Right lobe of liver (tissue), 6 donors: ENCODE measurements around the gene ST3GAL2. TPM values are rescaled to one million over a fixed set of nuclear protein-coding genes. Genes with fewer than 3 reads are reported as not detected.
"Not testable (repeated sequence)": the region's sequence is repeated elsewhere in the genome, so short reads cannot be mapped to it uniquely, and the experiment has no call there.

ENCODE experiments used
- ATAC-seq, 4 donors: fragments of 200-7000 bp; cut with Tn5 transposase; one replicate each; pipeline ENCODE4 v1.9.1; 2020; ENCODE audit warnings: mild to moderate bottlenecking in 4 of 4, moderate library complexity in 4 of 4
- DNase-seq, 3 donors: peaks; one replicate each; pipeline ENCODE4 v3.0.0-alpha.2; 2020
- H3K27ac ChIP-seq, 3 donors: fragments of 200-600 bp; one replicate each; pipeline ENCODE4 v1.8.0; 2022
- H3K27me3 ChIP-seq, 2 donors: fragments of 200-600 bp; one replicate each; pipeline ENCODE4 v1.8.0; 2022
- H3K36me3 ChIP-seq, 4 donors: fragments of 200-600 bp; sonication (generic) in 1 of 4; one replicate each; pipeline versions ENCODE4 v1.5.1 to v1.8.0; 2017 to 2022; ENCODE audit warnings: control low read depth in 1 of 4
- H3K4me1 ChIP-seq, 4 donors: fragments of 200-600 bp; sonication (generic) in 1 of 4; one replicate each; pipeline versions ENCODE4 v1.5.1 to v1.8.0; 2017 to 2022; ENCODE audit warnings: control low read depth in 1 of 4
- H3K4me3 ChIP-seq, 3 donors: fragments of 200-600 bp; one replicate each; pipeline ENCODE4 v1.8.0; 2022
- H3K9me3 ChIP-seq, 4 donors: fragments of 200-600 bp; sonication (generic) in 1 of 4; one replicate each; pipeline versions ENCODE4 v1.5.1 to v1.8.0; 2017 to 2022; ENCODE audit warnings: control low read depth in 1 of 4
- CTCF ChIP-seq, 4 donors: fragments of 200-600 bp in 3 of 4; fragments of 450-650 bp in 1 of 4; IDR thresholded peaks; one replicate each; pipeline versions ENCODE4 v1.5.1 to v1.8.0; 2016 to 2022; ENCODE audit warnings: antibody characterized with exemption in 4 of 4, mild to moderate bottlenecking in 2 of 4
- POLR2A ChIP-seq: fragments of 450-650 bp; IDR thresholded peaks from one replicate; pipeline ENCODE4 v1.6.1; 2017; ENCODE audit warnings: antibody characterized with exemption, mild to moderate bottlenecking
- WGBS: methylation state at CpG from one replicate; pipeline ENCODE4 v1.1.6; 2018; ENCODE audit warnings: low coverage, low lambda C conversion rate; ENCODE audit not compliant: insufficient coverage; ENCODE audit errors: missing lambda C conversion rate; 5-methylcytosine and 5-hydroxymethylcytosine counted together
- intact Hi-C, 2 donors: fragments of 100-400 bp; cut with DNase I; formaldehyde crosslinking; loops; one replicate each; pipeline versions ENCODE4 v1.11.2 to v1.14.1; 2022
- total RNA-seq, 6 experiments: library from RNA; depleted of rRNA in 2 of 6; stranded (reverse); fragments of >200 nt in 2 of 6; fragmentation: NEBNext Ultra II Directional in 3 of 6; extraction: Animal tissue kit (Norgen Biotek cat#: 25700) in 3 of 6; gene quantifications; one replicate each; pipeline versions ENCODE4 v1.1.0 to v1.2.4, GENCODE V29; 2016 to 2023
- donor health status: DM: no; HTN: yes; CAD: no.
- donor health status: DM: no; HTN: no; CAD: no.
- donor health status: DM: no; HTN: no; CAD: no.
- donor health status: DM: no; HTN: yes; CAD: no.
- donor health status: DM: no; HTN: yes; CAD: no.

Gene ST3GAL2
- total RNA-seq, 6 experiments from 2014 or later: 10.4 to 16.7 (median 14.5) TPM

- Histone ChIP-seq H3K36me3 (peaks cover 0 to 3% (median under 1%) of the 10 kb centered on the region in 4 donors), H3K27ac (no peak overlapping the region), H3K4me3 (no peak overlapping the region), H3K27me3 (no peaks in the 10 kb centered on the region), H3K4me1 (peaks cover 0 to 9% (median 0%) of the 10 kb centered on the region in 4 donors), H3K9me3 (no peaks in the 10 kb centered on the region)
- ATAC-seq: no peak
- TF ChIP-seq CTCF (IDR thresholded peaks at IDR 0.05) (no peak), POLR2A (no peak)
- WGBS: 64% methylated on average over 3 of the region's 4 CpGs
- intact Hi-C loops: no loop called here
- DNase-seq: no peak
Measured at GRCh38 chr16:70341600-70341999, 97.3 kb downstream of the ST3GAL2 start.

- intact Hi-C loops: no loop called here
- H3K27me3 ChIP-seq: no peaks in the 10 kb centered on the region
- no peak for DNase-seq
- H3K4me1 ChIP-seq: no peaks in the 10 kb centered on the region
- peaks cover 0 to 26% (median 12%) of the 10 kb centered on the region in 4 donors for H3K36me3 ChIP-seq
- 96% methylated on average over 4 of the region's 5 CpGs for WGBS
- H3K4me3 ChIP-seq: no peak overlapping the region
- H3K27ac ChIP-seq: no peak overlapping the region
- TF ChIP-seq POLR2A: no peak
- TF ChIP-seq CTCF (IDR thresholded peaks at IDR 0.05): no peak
- H3K9me3 ChIP-seq: no peaks in the 10 kb centered on the region
- no peak for ATAC-seq
Measured at GRCh38 chr16:70337814-70338213, 101.1 kb downstream of the ST3GAL2 start.

GRCh38 chr16:70332728-70333127 is 106.2 kb downstream of the ST3GAL2 start:
- DNase-seq, H3K27ac ChIP-seq, H3K27me3 ChIP-seq, intact Hi-C loops, H3K4me3 ChIP-seq, H3K9me3 ChIP-seq, H3K4me1 ChIP-seq, ATAC-seq: not testable (repeated sequence)
- WGBS: 73% methylated on average over 4 of the region's 12 CpGs
- H3K36me3 ChIP-seq: peaks cover 0 to 47% (median 14%) of the 10 kb centered on the region in 4 donors

- H3K4me3 ChIP-seq: no peak overlapping the region
- intact Hi-C loops: no loop called here
- DNase-seq (no peak), ATAC-seq (peak; percentile 70 to 91 (median 84))
- peaks cover 0 to 49% (median 14%) of the 10 kb centered on the region in 4 donors for H3K36me3 ChIP-seq
- no peak overlapping the region for H3K27ac ChIP-seq
- TF ChIP-seq POLR2A (no peak), CTCF (IDR thresholded peaks at IDR 0.05) (peak; percentile 36 to 55 (median 48))
- H3K27me3 ChIP-seq: no peaks in the 10 kb centered on the region
- H3K9me3 ChIP-seq: no peaks in the 10 kb centered on the region
- H3K4me1 ChIP-seq: peaks cover 0 to 8% (median 0%) of the 10 kb centered on the region in 4 donors
- 70% methylated on average over 8 of the region's 9 CpGs for WGBS
Measured at GRCh38 chr16:70331588-70332358, 107.1 kb downstream of the ST3GAL2 start.

GRCh38 chr16:70331091-70331490 is 107.8 kb downstream of the ST3GAL2 start:
- H3K4me3 ChIP-seq: no peak overlapping the region
- intact Hi-C loops: no loop called here
- TF ChIP-seq POLR2A (no peak), CTCF (IDR thresholded peaks at IDR 0.05) (no peak)
- no peak overlapping the region for H3K27ac ChIP-seq
- no peaks in the 10 kb centered on the region for H3K9me3 ChIP-seq
- H3K4me1 ChIP-seq: peaks cover 0 to 8% (median 0%) of the 10 kb centered on the region in 4 donors
- ATAC-seq (no peak), DNase-seq (no peak)
- H3K36me3 ChIP-seq: peaks cover 0 to 53% (median 13%) of the 10 kb centered on the region in 4 donors
- WGBS: 85% methylated on average over 1 of the region's 1 CpG
- no peaks in the 10 kb centered on the region for H3K27me3 ChIP-seq
